ENCODE measurements around the gene HBG2. TPM values are rescaled to one million over a fixed set of nuclear protein-coding genes. Genes with fewer than 3 reads are reported as not detected.
"Not testable (repeated sequence)": the region's sequence is repeated elsewhere in the genome, so short reads cannot be mapped to it uniquely, and the experiment has no call there.

The HBG2 gene
- total RNA-seq, 1 donor from 2014 or later: not detected

DNA sequence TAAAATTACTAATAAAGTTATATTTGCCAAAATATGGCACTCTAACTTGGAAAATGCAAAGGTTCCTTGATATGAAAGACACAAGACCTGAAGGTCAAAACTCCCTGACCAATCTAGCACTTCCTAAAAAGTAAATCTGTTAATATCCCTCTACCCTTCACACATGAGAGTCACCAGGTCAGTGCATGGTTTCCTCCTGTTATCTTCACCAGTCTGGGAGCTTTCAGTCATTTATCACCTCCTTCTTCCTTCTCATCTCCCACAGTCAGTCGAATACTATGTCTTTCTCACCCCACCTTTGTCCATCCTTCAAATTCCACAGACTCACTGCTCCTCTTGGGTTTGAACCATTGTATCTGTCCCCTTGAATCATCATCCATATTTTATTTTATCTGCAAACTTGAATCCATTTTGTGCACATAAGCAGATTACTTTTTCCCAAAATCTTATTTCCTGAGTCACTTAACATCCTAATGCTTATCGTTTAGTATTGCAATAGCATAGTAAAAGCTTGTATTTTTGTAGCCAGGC is 12.5 kb upstream of the HBG2 start:
- peaks cover 63% of the 10 kb centered on the region for H3K27me3 Mint-ChIP-seq (ENCODE audit: unreplicated experiment)
- no peaks in the 10 kb centered on the region for H3K4me1 Mint-ChIP-seq (ENCODE audit: unreplicated experiment)
- H3K9me3 Mint-ChIP-seq (ENCODE audit: unreplicated experiment): peaks cover 4% of the 10 kb centered on the region
- H3K36me3 Mint-ChIP-seq (ENCODE audit: unreplicated experiment): no peaks in the 10 kb centered on the region
- TF ChIP-seq, protein P1, sequence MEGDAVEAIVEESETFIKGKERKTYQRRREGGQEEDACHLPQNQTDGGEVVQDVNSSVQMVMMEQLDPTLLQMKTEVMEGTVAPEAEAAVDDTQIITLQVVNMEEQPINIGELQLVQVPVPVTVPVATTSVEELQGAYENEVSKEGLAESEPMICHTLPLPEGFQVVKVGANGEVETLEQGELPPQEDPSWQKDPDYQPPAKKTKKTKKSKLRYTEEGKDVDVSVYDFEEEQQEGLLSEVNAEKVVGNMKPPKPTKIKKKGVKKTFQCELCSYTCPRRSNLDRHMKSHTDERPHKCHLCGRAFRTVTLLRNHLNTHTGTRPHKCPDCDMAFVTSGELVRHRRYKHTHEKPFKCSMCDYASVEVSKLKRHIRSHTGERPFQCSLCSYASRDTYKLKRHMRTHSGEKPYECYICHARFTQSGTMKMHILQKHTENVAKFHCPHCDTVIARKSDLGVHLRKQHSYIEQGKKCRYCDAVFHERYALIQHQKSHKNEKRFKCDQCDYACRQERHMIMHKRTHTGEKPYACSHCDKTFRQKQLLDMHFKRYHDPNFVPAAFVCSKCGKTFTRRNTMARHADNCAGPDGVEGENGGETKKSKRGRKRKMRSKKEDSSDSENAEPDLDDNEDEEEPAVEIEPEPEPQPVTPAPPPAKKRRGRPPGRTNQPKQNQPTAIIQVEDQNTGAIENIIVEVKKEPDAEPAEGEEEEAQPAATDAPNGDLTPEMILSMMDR (IDR thresholded peaks at IDR 0.05): no peak
- H3K27ac Mint-ChIP-seq (ENCODE audit: unreplicated experiment): no peak overlapping the region
- no peak overlapping the region for H3K4me3 Mint-ChIP-seq (ENCODE audit: unreplicated experiment)
- no peak for DNase-seq (ENCODE audit: extremely low spot score, unreplicated experiment)

DNA sequence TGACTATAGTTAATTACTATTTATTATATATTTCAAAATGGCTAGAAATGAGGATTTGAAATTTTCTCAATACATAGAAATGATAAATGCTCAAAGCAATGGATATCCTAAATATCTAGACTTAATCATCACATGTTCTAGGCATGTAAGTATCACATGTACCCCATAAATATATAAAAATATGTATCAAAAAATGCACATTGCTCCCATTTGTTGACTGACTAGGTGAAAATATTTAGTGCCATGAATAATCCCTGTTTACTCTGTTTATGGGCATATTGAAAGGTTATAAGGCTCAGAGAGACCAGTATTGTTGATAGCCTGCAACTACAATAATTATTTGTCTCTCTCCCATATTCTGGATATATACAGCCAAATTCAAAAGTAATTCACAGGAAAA is 12.0 kb upstream of the HBG2 start:
- Mint-ChIP-seq H3K4me3 (ENCODE audit: unreplicated experiment) (no peak overlapping the region), H3K36me3 (ENCODE audit: unreplicated experiment) (no peaks in the 10 kb centered on the region), H3K9me3 (ENCODE audit: unreplicated experiment) (peaks cover 6% of the 10 kb centered on the region), H3K27me3 (ENCODE audit: unreplicated experiment) (peaks cover 63% of the 10 kb centered on the region), H3K4me1 (ENCODE audit: unreplicated experiment) (no peaks in the 10 kb centered on the region), H3K27ac (ENCODE audit: unreplicated experiment) (no peak overlapping the region)
- TF ChIP-seq, protein P1 (IDR thresholded peaks at IDR 0.05): no peak
- DNase-seq (ENCODE audit: extremely low spot score, unreplicated experiment): no peak

DNA sequence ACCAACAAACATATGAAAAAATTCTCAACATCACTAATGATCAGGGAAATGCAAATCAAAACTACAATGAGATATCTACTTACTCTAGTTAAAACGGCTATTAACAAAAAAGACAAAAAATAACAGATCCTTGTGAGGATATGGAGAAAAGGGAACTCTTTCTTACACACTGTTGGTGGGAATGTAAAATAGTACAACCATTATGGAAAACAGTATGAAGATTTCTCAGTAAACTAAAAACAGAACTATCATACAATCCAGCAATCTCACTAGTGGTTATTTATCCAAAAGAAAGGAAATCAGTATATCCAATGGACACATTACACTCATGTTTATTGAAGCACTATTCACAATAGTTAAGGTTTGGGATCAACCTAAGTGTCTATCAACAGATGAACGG is 11.3 kb upstream of the HBG2 start:
- Mint-ChIP-seq H3K4me3 (ENCODE audit: unreplicated experiment) (no peak overlapping the region), H3K36me3 (ENCODE audit: unreplicated experiment) (no peaks in the 10 kb centered on the region), H3K9me3 (ENCODE audit: unreplicated experiment) (peaks cover 6% of the 10 kb centered on the region), H3K27me3 (ENCODE audit: unreplicated experiment) (peaks cover 65% of the 10 kb centered on the region), H3K4me1 (ENCODE audit: unreplicated experiment) (no peaks in the 10 kb centered on the region), H3K27ac (ENCODE audit: unreplicated experiment) (no peak overlapping the region)
- DNase-seq (ENCODE audit: extremely low spot score, unreplicated experiment): no peak
- TF ChIP-seq, protein P1 (IDR thresholded peaks at IDR 0.05): no peak

DNA sequence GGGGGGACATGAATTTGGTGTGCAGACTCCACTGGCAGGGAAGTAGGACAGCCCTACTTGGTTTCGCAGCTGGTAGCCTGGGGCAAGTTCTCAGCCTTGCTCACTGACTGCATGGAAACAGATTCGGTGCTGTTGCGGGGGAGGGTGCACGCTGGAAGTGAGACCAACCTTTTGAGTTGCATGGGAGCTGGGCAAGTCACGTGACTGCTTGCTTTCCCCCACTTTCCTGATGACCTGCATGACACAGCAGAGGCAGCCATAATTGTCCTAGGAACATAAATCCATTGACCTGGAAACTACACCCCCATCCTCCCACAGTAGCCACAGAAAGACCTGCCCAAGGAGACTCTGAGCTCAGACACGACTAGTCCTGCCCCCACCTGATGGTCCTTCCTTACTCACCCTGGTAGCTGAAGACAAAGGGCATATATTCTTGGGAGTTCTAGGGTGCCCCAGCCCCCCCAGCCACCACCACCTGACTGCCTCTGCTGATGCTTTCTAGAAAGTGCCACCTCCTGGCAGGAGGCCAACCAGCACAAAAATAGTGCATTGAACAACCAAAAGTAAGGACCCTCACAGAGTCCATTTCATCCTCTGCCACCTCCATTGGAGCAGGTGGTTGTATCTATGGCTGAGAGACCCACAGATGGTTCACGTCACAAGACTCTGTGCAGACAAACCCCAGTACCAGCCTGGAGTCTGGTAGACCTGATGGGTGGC is 4.1 kb upstream of the HBG2 start:
- no peak for DNase-seq (ENCODE audit: extremely low spot score, unreplicated experiment)
- Mint-ChIP-seq H3K4me3 (ENCODE audit: unreplicated experiment) (no peak overlapping the region), H3K27me3 (ENCODE audit: unreplicated experiment) (peaks cover 28% of the 10 kb centered on the region), H3K27ac (ENCODE audit: unreplicated experiment) (no peak overlapping the region), H3K9me3 (ENCODE audit: unreplicated experiment) (peaks cover 6% of the 10 kb centered on the region), H3K36me3 (ENCODE audit: unreplicated experiment) (no peaks in the 10 kb centered on the region), H3K4me1 (ENCODE audit: unreplicated experiment) (no peaks in the 10 kb centered on the region)
- TF ChIP-seq, protein P1 (IDR thresholded peaks at IDR 0.05): no peak

DNA sequence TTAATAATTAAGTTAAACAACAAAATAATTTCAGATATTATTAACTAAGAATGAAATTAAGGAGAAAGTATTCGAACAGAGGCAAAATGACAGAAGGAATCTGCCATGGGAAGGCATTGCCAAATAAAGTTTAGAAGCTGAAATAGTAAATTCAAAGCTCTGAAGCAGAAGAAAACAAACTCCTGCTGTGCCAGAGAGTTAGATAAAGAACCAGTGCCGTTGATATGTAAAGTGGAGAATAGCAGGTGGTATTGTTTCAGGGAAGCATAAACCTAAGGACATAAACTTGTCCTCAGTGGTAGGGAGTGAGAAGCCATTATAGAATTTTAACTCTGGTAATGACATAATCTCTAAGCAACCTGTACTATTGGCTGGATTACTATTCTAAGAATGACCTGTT is 2.7 kb upstream of the HBG2 start:
- no peak overlapping the region for H3K27ac Mint-ChIP-seq (ENCODE audit: unreplicated experiment)
- peaks cover 28% of the 10 kb centered on the region for H3K27me3 Mint-ChIP-seq (ENCODE audit: unreplicated experiment)
- no peak for DNase-seq (ENCODE audit: extremely low spot score, unreplicated experiment)
- no peaks in the 10 kb centered on the region for H3K4me1 Mint-ChIP-seq (ENCODE audit: unreplicated experiment)
- H3K4me3 Mint-ChIP-seq (ENCODE audit: unreplicated experiment): no peak overlapping the region
- TF ChIP-seq, protein P1 (IDR thresholded peaks at IDR 0.05): no peak
- no peaks in the 10 kb centered on the region for H3K36me3 Mint-ChIP-seq (ENCODE audit: unreplicated experiment)
- H3K9me3 Mint-ChIP-seq (ENCODE audit: unreplicated experiment): peaks cover 3% of the 10 kb centered on the region

DNA sequence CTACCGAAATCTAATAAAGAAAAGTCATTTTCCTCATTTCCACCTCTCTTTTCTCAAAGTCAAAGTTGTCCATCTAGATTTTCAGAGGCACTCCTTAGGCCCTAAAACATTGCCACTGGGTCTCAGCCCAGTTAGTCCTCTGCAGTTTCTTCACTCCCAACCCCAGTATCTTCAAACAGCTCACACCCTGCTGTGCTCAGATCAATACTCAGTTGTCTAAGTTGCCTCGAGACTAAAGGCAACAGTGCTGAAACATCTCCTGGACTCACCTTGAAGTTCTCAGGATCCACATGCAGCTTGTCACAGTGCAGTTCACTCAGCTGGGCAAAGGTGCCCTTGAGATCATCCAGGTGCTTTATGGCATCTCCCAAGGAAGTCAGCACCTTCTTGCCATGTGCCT is 558 bp downstream of the HBG2 start:
- H3K9me3 Mint-ChIP-seq (ENCODE audit: unreplicated experiment); H3K27ac Mint-ChIP-seq (ENCODE audit: unreplicated experiment); DNase-seq (ENCODE audit: extremely low spot score, unreplicated experiment); H3K4me3 Mint-ChIP-seq (ENCODE audit: unreplicated experiment); H3K4me1 Mint-ChIP-seq (ENCODE audit: unreplicated experiment); H3K36me3 Mint-ChIP-seq (ENCODE audit: unreplicated experiment): not testable (repeated sequence)
- H3K27me3 Mint-ChIP-seq (ENCODE audit: unreplicated experiment): peaks cover 24% of the 10 kb centered on the region

DNA sequence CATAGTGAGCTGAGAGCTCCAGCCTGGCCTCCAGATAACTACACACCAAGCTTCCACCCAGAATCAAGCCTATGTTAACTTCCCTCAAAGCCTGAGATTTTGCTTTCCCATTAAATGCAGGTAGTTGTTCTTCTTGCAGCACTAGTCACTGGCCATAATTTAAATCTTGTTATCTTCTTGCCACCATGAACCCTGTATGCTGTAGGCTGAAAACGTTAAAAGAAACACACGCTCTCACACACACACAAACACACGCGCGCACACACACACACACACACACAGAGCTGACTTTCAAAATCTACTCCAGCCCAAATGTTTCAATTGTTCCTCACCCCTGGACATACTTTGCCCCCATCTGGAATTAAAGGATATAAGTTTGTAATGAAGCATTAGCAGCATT is 1.1 kb downstream of the HBG2 start:
- not testable (repeated sequence) for H3K4me3 Mint-ChIP-seq (ENCODE audit: unreplicated experiment); H3K9me3 Mint-ChIP-seq (ENCODE audit: unreplicated experiment); H3K4me1 Mint-ChIP-seq (ENCODE audit: unreplicated experiment); H3K27ac Mint-ChIP-seq (ENCODE audit: unreplicated experiment); H3K36me3 Mint-ChIP-seq (ENCODE audit: unreplicated experiment); DNase-seq (ENCODE audit: extremely low spot score, unreplicated experiment)
- peaks cover 26% of the 10 kb centered on the region for H3K27me3 Mint-ChIP-seq (ENCODE audit: unreplicated experiment)

All from osteocyte (in vitro differentiated cells).